Kidney epithelial cell (primary cell): Measurements from ENCODE around the gene SLC22A16. TPM values are rescaled to one million over a fixed set of nuclear protein-coding genes. Genes with fewer than 3 reads are reported as not detected.
A peak's percentile ranks its signal among the peaks of the same experiment; 100 is the strongest.
"Not testable (repeated sequence)": the region's sequence is repeated elsewhere in the genome, so short reads cannot be mapped to it uniquely, and the experiment has no call there.

Source experiments
- DNase-seq: peaks from one replicate; pipeline ENCODE4 v3.0.0-alpha.2; 2010; ENCODE audit warnings: low read depth
- H3K27me3 ChIP-seq: 2 replicates; pipeline ENCODE4 v1.6.0; 2011; ENCODE audit warnings: low read length; ENCODE audit not compliant: control insufficient read depth, insufficient read depth
- H3K36me3 ChIP-seq: 2 replicates; pipeline ENCODE4 v1.5.1; 2011; ENCODE audit warnings: low read length; ENCODE audit not compliant: control insufficient read depth, insufficient read depth
- H3K4me3 ChIP-seq: 2 replicates; pipeline ENCODE4 v1.5.1; 2011; ENCODE audit warnings: low read depth, mild to moderate bottlenecking, control low read depth, low read length
- total RNA-seq: library from RNA; depleted of rRNA; stranded (reverse); fragments of >200 nt; gene quantifications from 2 replicates; pipeline ENCODE4 v1.2.3, GENCODE V29; 2015
- TF ChIP-seq, protein P1 (sequence below): IDR thresholded peaks from 2 replicates; pipeline ENCODE4 v1.5.1; 2011; ENCODE audit warnings: mild to moderate bottlenecking, moderate library complexity, low read length, control low read depth, inconsistent platforms; ENCODE audit not compliant: insufficient read depth, poor library complexity, severe bottlenecking

The SLC22A16 gene
- total RNA-seq, 1 donor from 2014 or later: 0.71 TPM

DNA sequence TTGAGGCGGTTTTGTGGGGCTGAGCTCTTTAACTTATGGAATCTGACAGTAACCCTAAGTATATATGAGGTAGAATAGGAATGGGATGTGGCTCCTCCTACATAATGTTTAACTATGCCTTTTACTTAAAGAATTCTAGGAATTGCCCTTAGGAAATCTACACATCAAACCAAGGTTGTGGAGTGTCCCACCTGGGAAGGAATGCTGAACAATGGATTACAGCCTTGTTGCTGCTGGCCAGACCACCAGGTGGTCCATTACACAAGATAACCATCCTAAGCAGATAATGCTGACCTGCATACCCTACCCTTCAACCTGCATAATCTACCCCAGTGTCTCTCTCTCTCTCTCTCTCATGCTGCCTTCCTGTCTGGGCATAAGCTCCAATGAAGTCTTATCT is 35.0 kb upstream of the SLC22A16 start:
- no peaks in the 10 kb centered on the region for H3K36me3 ChIP-seq
- H3K27me3 ChIP-seq: no peaks in the 10 kb centered on the region
- no peak for DNase-seq
- no peak overlapping the region for H3K4me3 ChIP-seq
- TF ChIP-seq, protein P1, sequence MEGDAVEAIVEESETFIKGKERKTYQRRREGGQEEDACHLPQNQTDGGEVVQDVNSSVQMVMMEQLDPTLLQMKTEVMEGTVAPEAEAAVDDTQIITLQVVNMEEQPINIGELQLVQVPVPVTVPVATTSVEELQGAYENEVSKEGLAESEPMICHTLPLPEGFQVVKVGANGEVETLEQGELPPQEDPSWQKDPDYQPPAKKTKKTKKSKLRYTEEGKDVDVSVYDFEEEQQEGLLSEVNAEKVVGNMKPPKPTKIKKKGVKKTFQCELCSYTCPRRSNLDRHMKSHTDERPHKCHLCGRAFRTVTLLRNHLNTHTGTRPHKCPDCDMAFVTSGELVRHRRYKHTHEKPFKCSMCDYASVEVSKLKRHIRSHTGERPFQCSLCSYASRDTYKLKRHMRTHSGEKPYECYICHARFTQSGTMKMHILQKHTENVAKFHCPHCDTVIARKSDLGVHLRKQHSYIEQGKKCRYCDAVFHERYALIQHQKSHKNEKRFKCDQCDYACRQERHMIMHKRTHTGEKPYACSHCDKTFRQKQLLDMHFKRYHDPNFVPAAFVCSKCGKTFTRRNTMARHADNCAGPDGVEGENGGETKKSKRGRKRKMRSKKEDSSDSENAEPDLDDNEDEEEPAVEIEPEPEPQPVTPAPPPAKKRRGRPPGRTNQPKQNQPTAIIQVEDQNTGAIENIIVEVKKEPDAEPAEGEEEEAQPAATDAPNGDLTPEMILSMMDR: no peak

DNA sequence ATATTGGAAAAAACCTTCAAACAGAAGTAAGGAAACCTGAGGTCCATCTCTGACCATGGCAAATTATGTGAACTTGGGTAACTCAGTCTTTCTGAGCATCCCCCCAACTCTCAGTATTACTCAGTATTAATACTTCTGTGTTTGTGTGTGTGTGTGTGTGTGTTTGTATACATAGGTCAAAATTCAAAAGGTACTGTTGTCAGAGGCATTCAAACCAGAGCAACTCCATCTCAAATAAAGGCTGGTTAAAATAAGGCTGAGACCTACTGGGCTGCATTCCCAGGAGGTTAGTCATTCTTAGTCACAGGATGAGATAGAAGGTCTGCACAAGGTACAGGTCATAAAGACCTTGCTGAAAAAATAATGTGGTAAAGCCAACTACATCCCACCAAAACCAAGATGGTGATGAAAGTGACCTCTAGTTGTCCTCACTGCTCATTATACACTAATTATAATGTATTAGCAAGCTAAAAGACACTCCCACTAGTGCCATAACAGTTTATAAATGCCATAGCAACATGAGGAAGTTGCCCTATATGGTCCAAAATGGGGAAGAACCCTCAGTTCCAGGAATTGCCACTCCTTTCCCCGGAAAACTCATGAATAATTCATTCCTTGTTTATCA is 33.3 kb upstream of the SLC22A16 start:
- Histone ChIP-seq H3K36me3 (no peaks in the 10 kb centered on the region), H3K4me3 (no peak overlapping the region), H3K27me3 (no peaks in the 10 kb centered on the region)
- TF ChIP-seq, protein P1: no peak
- peak; percentile 82 for DNase-seq

- DNase-seq, H3K4me3 ChIP-seq, H3K36me3 ChIP-seq, H3K27me3 ChIP-seq: not testable (repeated sequence)
Measured at GRCh38 chr6:110504891-110505290, 28.5 kb upstream of the SLC22A16 start.

DNA sequence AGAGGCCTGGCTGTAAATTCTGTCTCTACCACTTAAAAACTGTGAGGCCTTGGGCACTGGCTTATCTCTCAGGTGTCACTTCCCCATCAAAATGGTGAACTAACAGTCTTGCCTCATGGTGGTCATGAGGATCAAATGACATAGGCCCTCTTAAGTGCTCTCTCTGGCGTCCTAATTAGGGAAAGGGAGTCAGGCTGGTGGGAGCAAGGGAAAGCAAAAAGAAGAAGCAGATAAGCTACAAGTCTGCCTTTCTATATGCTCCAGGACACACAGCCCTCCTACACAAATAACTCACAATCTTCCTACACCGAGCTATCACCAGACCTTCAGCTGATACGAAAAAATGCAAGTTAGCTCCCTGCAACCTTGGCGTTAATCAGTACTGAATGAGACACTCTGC is 19.5 kb upstream of the SLC22A16 start:
- no peak for DNase-seq
- Histone ChIP-seq H3K27me3 (no peaks in the 10 kb centered on the region), H3K4me3 (no peak overlapping the region), H3K36me3 (no peaks in the 10 kb centered on the region)
- TF ChIP-seq, protein P1: no peak

DNA sequence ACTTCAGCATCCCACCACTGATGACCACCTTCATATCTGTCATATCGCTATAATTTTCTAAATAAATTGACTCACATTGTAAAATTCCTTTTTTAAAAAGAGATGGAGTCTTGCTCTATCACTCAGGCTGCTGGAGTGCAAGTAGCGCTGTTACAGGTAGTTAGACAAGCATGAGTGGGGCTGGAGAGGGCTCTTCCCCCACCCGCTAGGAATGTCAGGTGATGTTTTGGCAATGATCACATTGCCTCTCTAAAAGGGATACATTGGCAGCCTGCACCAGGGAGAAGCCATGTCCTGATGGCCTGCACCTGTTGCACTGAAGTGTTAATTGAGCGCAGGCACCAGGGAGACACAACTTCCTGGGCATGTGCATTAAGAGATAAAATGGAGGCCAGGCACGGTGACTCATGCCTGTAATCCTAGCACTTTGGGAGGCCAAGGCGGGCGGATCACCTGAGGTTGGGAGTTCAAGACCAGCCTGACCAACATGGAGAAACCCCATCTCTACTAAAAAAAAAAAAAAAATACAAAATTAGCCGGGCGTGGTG is 16.9 kb upstream of the SLC22A16 start:
- H3K4me3 ChIP-seq: no peak overlapping the region
- no peaks in the 10 kb centered on the region for H3K36me3 ChIP-seq
- H3K27me3 ChIP-seq: no peaks in the 10 kb centered on the region
- no peak for DNase-seq
- TF ChIP-seq, protein P1: no peak

GRCh38 chr6:110492584-110492983 is 16.2 kb upstream of the SLC22A16 start:
- H3K4me3 ChIP-seq: no peak overlapping the region
- TF ChIP-seq, protein P1: no peak
- no peaks in the 10 kb centered on the region for H3K27me3 ChIP-seq
- DNase-seq: no peak
- no peaks in the 10 kb centered on the region for H3K36me3 ChIP-seq
